Stomach smooth muscle (tissue), 2 donors: Measurements from ENCODE around the gene ADAM22.

Experiments used
- H3K27ac ChIP-seq: one replicate; pipeline ENCODE4 v1.7.0; 2013; ENCODE audit warnings: mild to moderate bottlenecking, low read length, inconsistent platforms
- H3K27me3 ChIP-seq, 2 donors: one replicate each; pipeline ENCODE4 v1.7.0; 2013; ENCODE audit warnings: low read length in 2 of 2; ENCODE audit not compliant: insufficient read depth in 2 of 2, control insufficient read depth in 1 of 2
- H3K36me3 ChIP-seq, 2 donors: one replicate each; pipeline ENCODE4 v1.7.0; 2013; ENCODE audit warnings: low read length in 2 of 2; ENCODE audit not compliant: control insufficient read depth in 2 of 2, insufficient read depth in 2 of 2
- H3K4me1 ChIP-seq: one replicate; pipeline ENCODE4 v1.7.0; 2013; ENCODE audit warnings: low read length; ENCODE audit not compliant: control insufficient read depth, insufficient read depth
- H3K4me3 ChIP-seq, 2 donors: one replicate each; pipeline ENCODE4 v1.7.0; 2013; ENCODE audit warnings: low read length in 2 of 2
- H3K9ac ChIP-seq, 2 donors: one replicate each; pipeline ENCODE4 v1.7.0; 2013; ENCODE audit warnings: low read length in 2 of 2, mild to moderate bottlenecking in 1 of 2
- H3K9me3 ChIP-seq, 2 donors: one replicate each; pipeline ENCODE4 v1.7.0; 2013; ENCODE audit warnings: low read length in 2 of 2; ENCODE audit not compliant: control insufficient read depth in 2 of 2
- donor health status: healthy.
- donor health status: Pancreatic carcinoma.

ADAM22 gene

GRCh38 chr7:88132725-88133124, 198.7 kb downstream of the ADAM22 start:
- no peaks in the 10 kb centered on the region for H3K27me3 ChIP-seq
- no peak overlapping the region for H3K4me3 ChIP-seq
- H3K36me3 ChIP-seq, result no peaks in the 10 kb centered on the region
- no peak overlapping the region for H3K9ac ChIP-seq
- no peaks in the 10 kb centered on the region for H3K4me1 ChIP-seq
- no peaks in the 10 kb centered on the region for H3K9me3 ChIP-seq
- no peak overlapping the region for H3K27ac ChIP-seq

GRCh38 chr7:88140947-88141346, 206.9 kb downstream of the ADAM22 start:
- no peak overlapping the region for H3K27ac ChIP-seq
- H3K27me3 ChIP-seq, result no peaks in the 10 kb centered on the region
- H3K36me3 ChIP-seq, result no peaks in the 10 kb centered on the region
- no peak overlapping the region for H3K9ac ChIP-seq
- no peaks in the 10 kb centered on the region for H3K4me1 ChIP-seq
- H3K4me3 ChIP-seq, result no peak overlapping the region
- H3K9me3 ChIP-seq, result no peaks in the 10 kb centered on the region

- H3K27me3 ChIP-seq, result no peaks in the 10 kb centered on the region
- no peaks in the 10 kb centered on the region for H3K36me3 ChIP-seq
- no peak overlapping the region for H3K9ac ChIP-seq
- H3K27ac ChIP-seq, result no peak overlapping the region
- no peak overlapping the region for H3K4me3 ChIP-seq
- H3K9me3 ChIP-seq, result no peaks in the 10 kb centered on the region
- H3K4me1 ChIP-seq, result no peaks in the 10 kb centered on the region
Measured at GRCh38 chr7:88141479-88141878, 207.4 kb downstream of the ADAM22 start.

- no peaks in the 10 kb centered on the region for H3K36me3 ChIP-seq
- H3K9ac ChIP-seq, result no peak overlapping the region
- no peaks in the 10 kb centered on the region for H3K9me3 ChIP-seq
- no peak overlapping the region for H3K4me3 ChIP-seq
- no peaks in the 10 kb centered on the region for H3K4me1 ChIP-seq
- H3K27me3 ChIP-seq, result no peaks in the 10 kb centered on the region
- no peak overlapping the region for H3K27ac ChIP-seq
Measured at GRCh38 chr7:88141953-88142352, 207.9 kb downstream of the ADAM22 start.

- no peaks in the 10 kb centered on the region for H3K36me3 ChIP-seq
- no peak overlapping the region for H3K4me3 ChIP-seq
- no peaks in the 10 kb centered on the region for H3K27me3 ChIP-seq
- no peak overlapping the region for H3K27ac ChIP-seq
- no peak overlapping the region for H3K9ac ChIP-seq
- H3K9me3 ChIP-seq, result no peaks in the 10 kb centered on the region
- no peaks in the 10 kb centered on the region for H3K4me1 ChIP-seq
Measured at GRCh38 chr7:88146616-88147015, 212.6 kb downstream of the ADAM22 start.

GRCh38 chr7:88147341-88147740, 213.3 kb downstream of the ADAM22 start:
- no peak overlapping the region for H3K9ac ChIP-seq
- H3K4me3 ChIP-seq, result no peak overlapping the region
- H3K27ac ChIP-seq, result no peak overlapping the region
- no peaks in the 10 kb centered on the region for H3K36me3 ChIP-seq
- H3K9me3 ChIP-seq, result no peaks in the 10 kb centered on the region
- H3K27me3 ChIP-seq, result no peaks in the 10 kb centered on the region
- H3K4me1 ChIP-seq, result no peaks in the 10 kb centered on the region

GRCh38 chr7:88147949-88148348, 213.9 kb downstream of the ADAM22 start:
- Histone ChIP-seq H3K27ac (no peak overlapping the region), H3K9ac (no peak overlapping the region), H3K9me3 (no peaks in the 10 kb centered on the region), H3K27me3 (no peaks in the 10 kb centered on the region), H3K36me3 (no peaks in the 10 kb centered on the region), H3K4me3 (no peak overlapping the region), H3K4me1 (no peaks in the 10 kb centered on the region)

GRCh38 chr7:88150033-88150432, 216.0 kb downstream of the ADAM22 start:
- no peak overlapping the region for H3K27ac ChIP-seq
- H3K9ac ChIP-seq, result no peak overlapping the region
- no peaks in the 10 kb centered on the region for H3K4me1 ChIP-seq
- no peak overlapping the region for H3K4me3 ChIP-seq
- H3K27me3 ChIP-seq, result no peaks in the 10 kb centered on the region
- no peaks in the 10 kb centered on the region for H3K9me3 ChIP-seq
- H3K36me3 ChIP-seq, result no peaks in the 10 kb centered on the region

- Histone ChIP-seq H3K4me1 (no peaks in the 10 kb centered on the region), H3K9ac (no peak overlapping the region), H3K4me3 (no peak overlapping the region), H3K27ac (no peak overlapping the region), H3K36me3 (no peaks in the 10 kb centered on the region), H3K27me3 (no peaks in the 10 kb centered on the region), H3K9me3 (no peaks in the 10 kb centered on the region)
Measured at GRCh38 chr7:88151119-88151790, 217.2 kb downstream of the ADAM22 start.

- H3K9me3 ChIP-seq, result no peaks in the 10 kb centered on the region
- no peaks in the 10 kb centered on the region for H3K4me1 ChIP-seq
- no peak overlapping the region for H3K9ac ChIP-seq
- H3K27me3 ChIP-seq, result no peaks in the 10 kb centered on the region
- no peaks in the 10 kb centered on the region for H3K36me3 ChIP-seq
- H3K4me3 ChIP-seq, result no peak overlapping the region
- no peak overlapping the region for H3K27ac ChIP-seq
Measured at GRCh38 chr7:88153378-88153777, 219.3 kb downstream of the ADAM22 start.

- H3K9me3 ChIP-seq, result no peaks in the 10 kb centered on the region
- H3K4me1 ChIP-seq, result no peaks in the 10 kb centered on the region
- no peak overlapping the region for H3K9ac ChIP-seq
- H3K4me3 ChIP-seq, result no peak overlapping the region
- H3K36me3 ChIP-seq, result no peaks in the 10 kb centered on the region
- no peaks in the 10 kb centered on the region for H3K27me3 ChIP-seq
- no peak overlapping the region for H3K27ac ChIP-seq
Measured at GRCh38 chr7:88155756-88156155, 221.7 kb downstream of the ADAM22 start.
